Kidney epithelial cell (primary cell): Measurements from ENCODE around the gene CDH12. TPM values are rescaled to one million over a fixed set of nuclear protein-coding genes. Genes with fewer than 3 reads are reported as not detected.

ENCODE experiments used
- DNase-seq: peaks from one replicate; pipeline ENCODE4 v3.0.0-alpha.2; 2010; ENCODE audit warnings: low read depth
- H3K27me3 ChIP-seq: 2 replicates; pipeline ENCODE4 v1.6.0; 2011; ENCODE audit warnings: low read length; ENCODE audit not compliant: control insufficient read depth, insufficient read depth
- H3K36me3 ChIP-seq: 2 replicates; pipeline ENCODE4 v1.5.1; 2011; ENCODE audit warnings: low read length; ENCODE audit not compliant: control insufficient read depth, insufficient read depth
- H3K4me3 ChIP-seq: 2 replicates; pipeline ENCODE4 v1.5.1; 2011; ENCODE audit warnings: low read depth, mild to moderate bottlenecking, control low read depth, low read length
- total RNA-seq: library from RNA; depleted of rRNA; stranded (reverse); fragments of >200 nt; gene quantifications from 2 replicates; pipeline ENCODE4 v1.2.3, GENCODE V29; 2015
- TF ChIP-seq, protein P1 (sequence below): IDR thresholded peaks from 2 replicates; pipeline ENCODE4 v1.5.1; 2011; ENCODE audit warnings: mild to moderate bottlenecking, moderate library complexity, low read length, control low read depth, inconsistent platforms; ENCODE audit not compliant: insufficient read depth, poor library complexity, severe bottlenecking

Gene CDH12
- total RNA-seq, 1 donor from 2014 or later, result not detected

- Histone ChIP-seq H3K27me3 (no peaks in the 10 kb centered on the region), H3K36me3 (no peaks in the 10 kb centered on the region), H3K4me3 (no peak overlapping the region)
- no peak for DNase-seq
- TF ChIP-seq, protein P1, sequence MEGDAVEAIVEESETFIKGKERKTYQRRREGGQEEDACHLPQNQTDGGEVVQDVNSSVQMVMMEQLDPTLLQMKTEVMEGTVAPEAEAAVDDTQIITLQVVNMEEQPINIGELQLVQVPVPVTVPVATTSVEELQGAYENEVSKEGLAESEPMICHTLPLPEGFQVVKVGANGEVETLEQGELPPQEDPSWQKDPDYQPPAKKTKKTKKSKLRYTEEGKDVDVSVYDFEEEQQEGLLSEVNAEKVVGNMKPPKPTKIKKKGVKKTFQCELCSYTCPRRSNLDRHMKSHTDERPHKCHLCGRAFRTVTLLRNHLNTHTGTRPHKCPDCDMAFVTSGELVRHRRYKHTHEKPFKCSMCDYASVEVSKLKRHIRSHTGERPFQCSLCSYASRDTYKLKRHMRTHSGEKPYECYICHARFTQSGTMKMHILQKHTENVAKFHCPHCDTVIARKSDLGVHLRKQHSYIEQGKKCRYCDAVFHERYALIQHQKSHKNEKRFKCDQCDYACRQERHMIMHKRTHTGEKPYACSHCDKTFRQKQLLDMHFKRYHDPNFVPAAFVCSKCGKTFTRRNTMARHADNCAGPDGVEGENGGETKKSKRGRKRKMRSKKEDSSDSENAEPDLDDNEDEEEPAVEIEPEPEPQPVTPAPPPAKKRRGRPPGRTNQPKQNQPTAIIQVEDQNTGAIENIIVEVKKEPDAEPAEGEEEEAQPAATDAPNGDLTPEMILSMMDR, result no peak
Observed at GRCh38 chr5:21889581-21889980, 963.6 kb downstream of the CDH12 start.

GRCh38 chr5:21882074-21882745 is 970.9 kb downstream of the CDH12 start:
- Histone ChIP-seq H3K27me3 (no peaks in the 10 kb centered on the region), H3K36me3 (no peaks in the 10 kb centered on the region), H3K4me3 (no peak overlapping the region)
- TF ChIP-seq, protein P1, result no peak
- DNase-seq, result no peak

DNA sequence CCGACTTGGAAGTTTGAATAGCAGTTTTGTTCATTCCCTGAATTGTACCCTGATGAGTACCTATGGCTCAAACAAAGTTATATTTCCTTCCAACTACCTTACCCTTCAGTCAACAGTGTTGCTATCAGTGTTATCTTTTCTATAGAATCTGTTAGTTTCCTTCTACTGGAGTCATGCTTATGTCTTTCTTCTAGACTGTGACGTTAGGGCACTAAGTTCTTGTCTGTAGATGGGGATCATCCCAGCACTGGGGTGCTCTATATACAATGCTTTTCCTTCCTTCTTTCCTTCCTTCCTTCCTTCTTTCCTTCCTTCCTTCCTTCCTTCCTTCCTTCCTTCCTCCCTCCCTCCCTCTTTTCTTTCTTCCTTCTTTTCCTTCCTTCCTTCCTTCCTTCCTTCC is 973.0 kb downstream of the CDH12 start:
- Histone ChIP-seq H3K27me3 (no peaks in the 10 kb centered on the region), H3K4me3 (no peak overlapping the region), H3K36me3 (no peaks in the 10 kb centered on the region)
- DNase-seq, result no peak
- TF ChIP-seq, protein P1, result no peak

DNA sequence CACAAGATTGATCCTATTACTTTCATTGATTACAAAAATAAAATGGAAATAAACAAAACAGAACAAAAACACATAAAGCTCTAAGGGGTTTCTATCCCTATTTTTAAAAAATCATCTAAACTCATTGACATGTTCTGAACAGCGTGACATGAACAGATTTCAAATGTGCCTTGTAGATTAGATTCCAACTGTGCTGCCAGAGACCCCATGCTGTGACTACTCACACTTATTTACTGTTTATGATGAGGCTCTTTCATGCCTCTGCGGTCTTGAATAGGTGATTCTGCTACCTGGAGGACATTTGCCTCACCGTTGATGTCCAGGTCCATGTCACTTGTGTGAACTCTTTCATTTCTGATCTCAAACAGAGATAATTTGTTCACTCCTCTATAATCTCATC is 990.2 kb downstream of the CDH12 start:
- no peak overlapping the region for H3K4me3 ChIP-seq
- no peaks in the 10 kb centered on the region for H3K27me3 ChIP-seq
- TF ChIP-seq, protein P1, result no peak

DNA sequence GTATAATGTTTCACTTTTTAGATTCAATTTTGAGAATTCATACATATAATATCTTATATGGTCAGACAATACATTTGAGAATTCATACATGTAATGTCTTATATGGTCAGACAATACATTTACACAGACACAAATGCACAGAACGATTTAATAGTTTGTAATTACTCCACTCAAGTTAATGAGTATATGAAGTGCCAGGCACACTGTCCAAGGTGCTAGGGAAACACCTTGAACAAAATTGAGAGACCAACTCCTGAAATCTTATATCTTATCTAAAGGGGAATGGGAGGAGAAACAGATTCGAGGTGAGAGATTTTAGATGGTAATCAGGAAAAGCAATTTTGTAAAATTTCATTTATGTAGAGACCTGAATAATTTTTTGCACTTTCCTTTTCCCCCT is 994.7 kb downstream of the CDH12 start:
- H3K27me3 ChIP-seq, result no peaks in the 10 kb centered on the region
- H3K4me3 ChIP-seq, result no peak overlapping the region
- H3K36me3 ChIP-seq, result no peaks in the 10 kb centered on the region
- no peak for DNase-seq
- TF ChIP-seq, protein P1, result no peak

More for the DNA sequence above, 990.2 kb downstream of the CDH12 start:
- DNase-seq, result no peak
- H3K36me3 ChIP-seq, result no peaks in the 10 kb centered on the region

- TF ChIP-seq, protein P1, result no peak
- no peak for DNase-seq
- Histone ChIP-seq H3K27me3 (no peaks in the 10 kb centered on the region), H3K36me3 (no peaks in the 10 kb centered on the region), H3K4me3 (no peak overlapping the region)
Observed at GRCh38 chr5:21856987-21857386, 996.2 kb downstream of the CDH12 start.
